ENCODE results near the gene SLC12A6. TPM values are rescaled to one million over a fixed set of nuclear protein-coding genes. Genes with fewer than 3 reads are reported as not detected.
"Not testable (repeated sequence)": the region's sequence is repeated elsewhere in the genome, so short reads cannot be mapped to it uniquely, and the experiment has no call there.

The SLC12A6 gene
- total RNA-seq, 2 experiments from 2014 or later = 58.5 to 58.7 TPM

GRCh38 chr15:34342737-34343575, 5.4 kb upstream of the SLC12A6 start, which contains the start of the genes NOP10 and NUTM1:
NOP10 (minus strand) TSS chr15:34343136; CDS start chr15:34343073, 63 bp downstream.
NUTM1 (plus strand) TSS chr15:34343315; CDS start chr15:34343697, 382 bp downstream.
- DNase-seq (peak; percentile 86 to 96 (median 92)), ATAC-seq (ENCODE audit: poor library complexity) (peak; percentile 85)
- no peaks in the 10 kb centered on the region for H3K9me3 ChIP-seq (ENCODE audit: control insufficient read depth in 1 of 2, insufficient read depth in 1 of 2, low read length in 2 of 2)
- ChIA-PET CTCF (interaction anchor here (0.7 to 2.2 kb wide), 12 partner anchors 12 to 133 kb away, joined by 3 to 49 read pairs (median 4); partner anchors contain the start of genes EMC4, KATNBL1 and LPCAT4), POLR2A (interaction anchor here (0.8 to 2.2 kb wide), 12 partner anchors 14 to 245 kb away, joined by 3 to 49 read pairs (median 4); partner anchors contain the start of genes EMC4, EMC7, LPCAT4 and PGBD4)
- peak within 1 kb of the TSS; percentile 89 for H3K4me3 ChIP-seq (ENCODE audit: low read length)
- peaks cover 18% of the 10 kb centered on the region for H3K36me3 Mint-ChIP-seq (ENCODE audit: low read depth)
- peak within 1 kb of the TSS; percentile 85 to 87 for H3K27ac ChIP-seq (ENCODE audit: low read depth in 1 of 2, low read length in 2 of 2)
- TF ChIP-seq, protein P1, sequence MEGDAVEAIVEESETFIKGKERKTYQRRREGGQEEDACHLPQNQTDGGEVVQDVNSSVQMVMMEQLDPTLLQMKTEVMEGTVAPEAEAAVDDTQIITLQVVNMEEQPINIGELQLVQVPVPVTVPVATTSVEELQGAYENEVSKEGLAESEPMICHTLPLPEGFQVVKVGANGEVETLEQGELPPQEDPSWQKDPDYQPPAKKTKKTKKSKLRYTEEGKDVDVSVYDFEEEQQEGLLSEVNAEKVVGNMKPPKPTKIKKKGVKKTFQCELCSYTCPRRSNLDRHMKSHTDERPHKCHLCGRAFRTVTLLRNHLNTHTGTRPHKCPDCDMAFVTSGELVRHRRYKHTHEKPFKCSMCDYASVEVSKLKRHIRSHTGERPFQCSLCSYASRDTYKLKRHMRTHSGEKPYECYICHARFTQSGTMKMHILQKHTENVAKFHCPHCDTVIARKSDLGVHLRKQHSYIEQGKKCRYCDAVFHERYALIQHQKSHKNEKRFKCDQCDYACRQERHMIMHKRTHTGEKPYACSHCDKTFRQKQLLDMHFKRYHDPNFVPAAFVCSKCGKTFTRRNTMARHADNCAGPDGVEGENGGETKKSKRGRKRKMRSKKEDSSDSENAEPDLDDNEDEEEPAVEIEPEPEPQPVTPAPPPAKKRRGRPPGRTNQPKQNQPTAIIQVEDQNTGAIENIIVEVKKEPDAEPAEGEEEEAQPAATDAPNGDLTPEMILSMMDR (IDR thresholded peaks at IDR 0.05) = peak; percentile 94
- H3K27ac Mint-ChIP-seq = peak within 1 kb of the TSS; percentile 84
- peaks cover 23% of the 10 kb centered on the region for H3K4me1 ChIP-seq (ENCODE audit: insufficient read depth, low read length)
- peaks cover 17% of the 10 kb centered on the region for H3K36me3 ChIP-seq (ENCODE audit: insufficient read depth, low read length)
- H3K4me3 Mint-ChIP-seq = peak within 1 kb of the TSS; percentile 88
- no peaks in the 10 kb centered on the region for H3K27me3 Mint-ChIP-seq
- intact Hi-C loops (cut with DNase I, micrococcal nuclease) = loop anchor here (1.0 to 5.0 kb wide), 7 partner anchors 13 to 644 kb away; partner anchors contain the start of genes LPCAT4 (in 2 of the 2) and ZNF770 (in 1 of the 2)
- H3K9me3 Mint-ChIP-seq = no peaks in the 10 kb centered on the region
- H3K27me3 ChIP-seq (ENCODE audit: control insufficient read depth in 1 of 2, insufficient read depth in 2 of 2, low read length in 2 of 2) = no peaks in the 10 kb centered on the region
- peaks cover 17% of the 10 kb centered on the region for H3K4me1 Mint-ChIP-seq (ENCODE audit: low read depth)

GRCh38 chr15:34342213-34342736, 4.7 kb upstream of the SLC12A6 start:
- CTCF ChIA-PET = interaction anchor here (0.9 to 2.2 kb wide), 9 partner anchors 13 to 117 kb away, joined by 3 to 49 read pairs (median 5); partner anchors contain the start of genes EMC4 and LPCAT4
- H3K4me1 Mint-ChIP-seq (ENCODE audit: low read depth) = peaks cover 17% of the 10 kb centered on the region
- H3K4me3 ChIP-seq (ENCODE audit: low read length) = peak overlapping the region; percentile 89
- H3K27ac Mint-ChIP-seq = peak overlapping the region; percentile 84
- H3K27ac ChIP-seq (ENCODE audit: low read depth in 1 of 2, low read length in 2 of 2) = peak overlapping the region; percentile 85 to 87
- DNase-seq = peak in 2 of 14 experiments; percentile 37 to 51
- ATAC-seq (ENCODE audit: poor library complexity); H3K9me3 Mint-ChIP-seq; H3K9me3 ChIP-seq (ENCODE audit: control insufficient read depth in 1 of 2, insufficient read depth in 1 of 2, low read length in 2 of 2); H3K27me3 ChIP-seq (ENCODE audit: control insufficient read depth in 1 of 2, insufficient read depth in 2 of 2, low read length in 2 of 2); H3K27me3 Mint-ChIP-seq: not testable (repeated sequence)
- peaks cover 17% of the 10 kb centered on the region for H3K36me3 ChIP-seq (ENCODE audit: insufficient read depth, low read length)
- POLR2A ChIA-PET = interaction anchor here (0.8 to 2.2 kb wide), 10 partner anchors 14 to 241 kb away, joined by 3 to 49 read pairs (median 5); partner anchors contain the start of genes EMC7, LPCAT4 and PGBD4
- peak overlapping the region; percentile 88 for H3K4me3 Mint-ChIP-seq
- H3K4me1 ChIP-seq (ENCODE audit: insufficient read depth, low read length) = peaks cover 24% of the 10 kb centered on the region
- H3K36me3 Mint-ChIP-seq (ENCODE audit: low read depth) = peaks cover 18% of the 10 kb centered on the region
- intact Hi-C loops (cut with DNase I, micrococcal nuclease) = loop anchor here in 1 of 2 experiments (1.0 to 5.0 kb wide), 5 partner anchors 12 to 645 kb away; partner anchors contain the start of gene ZNF770

DNA sequence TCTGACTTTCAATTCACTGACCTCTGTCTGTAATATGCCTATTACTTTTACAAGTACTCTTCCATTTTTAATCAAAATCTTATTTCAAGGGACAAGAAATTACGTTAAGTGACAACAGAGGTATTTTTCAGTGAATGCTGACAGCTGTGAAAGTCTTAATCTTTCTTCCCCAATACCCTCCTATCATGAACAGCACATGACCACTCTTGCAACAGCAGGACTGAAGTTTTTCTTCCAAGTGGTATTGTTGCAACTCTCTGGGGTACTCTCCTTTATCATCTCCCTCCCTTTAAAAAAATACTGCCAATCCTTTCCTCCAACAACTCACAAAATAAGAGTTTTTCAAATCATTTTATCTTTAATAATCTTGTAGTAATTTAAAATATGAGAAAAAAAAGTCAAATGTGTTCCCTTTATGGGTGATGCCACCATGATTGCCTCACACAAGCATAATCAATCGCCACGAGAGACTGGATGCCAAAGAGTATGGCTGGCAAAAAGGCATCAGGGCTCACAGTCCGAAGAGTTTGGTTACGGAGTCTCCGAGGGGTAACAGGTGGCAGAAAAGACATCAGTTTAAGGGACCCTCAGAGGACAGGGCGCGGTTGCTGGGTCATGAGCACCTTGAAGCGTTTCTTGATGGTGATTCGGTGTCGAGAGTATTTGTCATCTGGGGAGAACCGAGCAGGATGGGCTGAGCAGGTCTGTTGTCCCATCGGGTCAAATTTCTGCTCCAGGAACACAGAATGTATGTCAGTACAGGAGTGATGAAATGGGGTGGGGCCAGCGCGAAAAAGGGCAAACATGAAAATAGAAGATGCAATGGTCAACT, 4.0 kb upstream of the SLC12A6 start:
- Mint-ChIP-seq H3K9me3 (no peaks in the 10 kb centered on the region), H3K27me3 (no peaks in the 10 kb centered on the region), H3K36me3 (ENCODE audit: low read depth) (peaks cover 24% of the 10 kb centered on the region), H3K27ac (peak overlapping the region; percentile 84), H3K4me1 (ENCODE audit: low read depth) (peaks cover 24% of the 10 kb centered on the region), H3K4me3 (peak overlapping the region; percentile 88)
- ChIA-PET CTCF (interaction anchor here (2.0 kb wide), 1 partner anchor 13 kb away, joined by 14 read pairs; no protein-coding TSS in a partner anchor), POLR2A (no interaction called here)
- intact Hi-C loops (cut with DNase I, micrococcal nuclease) = loop anchor here in 1 of 2 experiments (1.0 to 5.0 kb wide), 5 partner anchors 11 to 646 kb away; partner anchors contain the start of gene ZNF770
- DNase-seq = peak in 1 of 14 experiments; percentile 32
- TF ChIP-seq, protein P1 (IDR thresholded peaks at IDR 0.05) = no peak
- H3K4me3 ChIP-seq (ENCODE audit: low read length) = peak overlapping the region; percentile 89
- peaks cover 17% of the 10 kb centered on the region for H3K36me3 ChIP-seq (ENCODE audit: insufficient read depth, low read length)
- H3K27ac ChIP-seq (ENCODE audit: low read depth in 1 of 2, low read length in 2 of 2) = peak overlapping the region in 1 of 2 donors; percentile 87
- no peaks in the 10 kb centered on the region for H3K27me3 ChIP-seq (ENCODE audit: control insufficient read depth in 1 of 2, insufficient read depth in 2 of 2, low read length in 2 of 2)
- H3K4me1 ChIP-seq (ENCODE audit: insufficient read depth, low read length) = peaks cover 30% of the 10 kb centered on the region
- H3K9me3 ChIP-seq (ENCODE audit: control insufficient read depth in 1 of 2, insufficient read depth in 1 of 2, low read length in 2 of 2) = no peaks in the 10 kb centered on the region
- ATAC-seq (ENCODE audit: poor library complexity) = no peak
